Left renal cortex interstitium (tissue), 4 donors: ENCODE results near the gene BIVM. TPM values are rescaled to one million over a fixed set of nuclear protein-coding genes. Genes with fewer than 3 reads are reported as not detected.

Experiments used
- DNase-seq, 4 donors: peaks; one replicate each; pipeline ENCODE4 v3.0.0-alpha.2; 2013; ENCODE audit warnings: low read depth in 4 of 4, low spot score in 2 of 4, missing footprints in 1 of 4
- polyA plus RNA-seq, 4 donors: library from polyadenylated mRNA; unstranded; fragments of 120-200 nt; gene quantifications; one replicate each; pipeline ENCODE4 v1.2.1, GENCODE V29; 2013; ENCODE audit not compliant: insufficient read length in 4 of 4

Gene BIVM
- polyA plus RNA-seq, 4 donors, result 41.3 to 78.9 (median 53.1) TPM

DNA sequence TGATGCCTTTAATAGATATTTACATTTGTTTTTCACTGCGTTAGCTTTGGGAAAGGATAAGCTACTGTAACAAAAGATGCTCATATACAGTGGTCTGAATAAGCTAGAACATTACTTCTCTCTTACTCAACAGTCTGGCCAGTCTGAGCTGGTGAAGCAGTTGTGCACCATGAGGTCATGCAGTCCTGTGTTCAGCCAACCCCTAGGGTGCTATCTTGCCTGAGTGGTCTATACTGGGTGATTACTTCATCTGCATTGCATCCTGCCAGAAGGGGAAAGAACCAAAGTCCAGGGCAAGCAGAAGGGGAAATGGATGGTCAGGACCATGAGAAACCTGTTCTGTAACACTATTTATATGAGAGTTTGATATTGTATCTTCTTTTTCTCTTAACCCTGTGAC lies 78.4 kb downstream of the BIVM start:
- no peak for DNase-seq

DNA sequence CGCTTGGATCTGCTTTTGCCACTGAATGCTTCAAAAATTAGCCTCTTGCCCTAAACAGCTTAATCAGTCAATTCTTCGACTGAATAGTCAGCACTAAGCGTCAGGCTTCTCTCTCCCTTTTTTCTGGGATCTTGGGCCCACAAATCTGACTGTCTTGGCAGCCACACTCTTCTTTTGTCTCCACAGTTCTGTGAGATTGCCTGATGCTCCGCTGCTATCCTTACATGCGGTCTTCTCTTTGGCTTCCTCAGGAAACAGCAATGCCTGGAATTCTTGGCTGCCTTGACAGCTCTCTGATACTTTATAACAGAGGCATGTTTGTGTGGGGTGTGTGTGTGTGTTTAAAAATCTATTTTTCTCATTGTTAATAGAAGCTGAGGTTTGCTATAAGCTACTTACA lies 79.6 kb downstream of the BIVM start:
- DNase-seq, result no peak

DNA sequence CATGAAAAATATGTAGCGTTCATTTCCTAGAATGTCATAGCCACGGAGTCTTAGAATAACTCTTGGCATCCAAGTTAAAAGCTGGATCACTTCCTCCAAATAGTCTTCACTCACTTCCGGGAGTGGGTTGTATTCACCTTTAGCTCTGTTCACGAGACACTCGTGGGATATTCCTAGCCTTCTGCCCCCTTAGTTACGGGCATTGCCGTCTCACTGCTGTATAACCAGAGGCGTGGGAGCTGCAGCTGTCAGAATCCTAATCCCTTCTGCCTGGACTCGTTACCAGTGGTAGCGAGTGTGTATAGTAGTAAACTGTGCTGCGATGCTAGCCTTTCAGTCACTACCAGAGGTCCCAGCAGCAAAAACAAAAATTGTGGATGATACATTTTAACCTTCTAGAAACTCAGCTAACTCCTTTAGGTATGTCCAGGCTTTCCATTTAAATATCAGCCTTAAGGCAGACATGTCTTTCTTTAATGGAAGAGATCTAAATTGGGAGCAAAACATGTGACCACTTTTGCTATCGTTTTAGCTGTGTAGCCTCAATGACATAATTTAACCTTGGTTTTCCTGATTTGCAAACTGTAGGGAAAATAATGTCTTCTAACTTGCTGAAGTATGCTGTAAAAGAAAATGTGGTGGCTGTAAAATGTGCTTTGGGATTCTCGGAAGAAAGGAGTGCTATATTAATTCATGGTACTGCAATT lies 81.0 kb downstream of the BIVM start:
- no peak for DNase-seq

DNA sequence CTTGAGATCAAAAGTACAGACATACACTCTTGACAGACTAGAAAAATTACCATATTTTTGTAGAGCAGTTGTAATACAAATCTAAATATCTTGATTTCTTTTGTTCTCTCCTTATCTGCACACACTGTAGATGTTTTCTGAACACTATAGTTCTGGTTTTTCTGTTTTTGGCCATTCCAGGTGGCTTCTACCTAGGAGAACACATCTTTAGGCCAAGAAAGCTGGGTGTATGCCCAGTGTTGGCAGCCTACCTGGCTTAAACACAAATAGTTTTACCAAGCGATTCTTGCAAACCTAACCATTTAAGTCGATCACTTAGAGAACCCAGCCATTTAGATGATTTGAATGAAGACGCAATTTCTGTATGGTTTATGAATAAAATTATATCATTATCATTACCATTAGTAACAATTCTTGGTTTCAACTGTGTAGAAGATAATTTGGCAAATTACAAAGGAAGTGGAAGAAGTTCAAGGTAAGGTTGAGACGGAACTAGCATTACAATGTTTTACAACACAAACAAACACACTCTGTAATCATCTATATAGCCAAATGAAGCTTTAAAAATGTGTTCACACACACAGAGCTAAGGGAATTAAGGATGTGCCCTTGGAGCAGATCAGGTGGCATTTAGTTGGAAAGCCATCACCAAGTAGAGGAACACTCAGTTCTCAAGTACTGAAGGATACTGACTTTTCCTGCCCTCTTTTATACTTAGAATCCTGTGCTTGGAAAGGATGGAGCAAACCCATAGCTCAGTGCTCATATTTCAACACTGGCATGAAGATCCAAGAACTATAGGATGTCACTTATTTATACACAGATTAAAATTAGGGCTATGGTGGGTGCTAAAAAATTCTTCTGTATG lies 83.1 kb downstream of the BIVM start:
- DNase-seq, result no peak

Other genes starting within 250 kb of the BIVM start
- gene TPP2, start 202.1 kb upstream of the BIVM start, polyA plus RNA-seq, result 10 to 100 TPM; 49.7 to 67.0 (median 58.6) TPM
- under 1 TPM; 0.49 to 0.64 (median 0.54) TPM for gene METTL21C, start 104.1 kb upstream of the BIVM start, polyA plus RNA-seq
- 10 to 100 TPM; 29.6 to 33.1 (median 31.7) TPM for gene TEX30, start 25.3 kb upstream of the BIVM start, polyA plus RNA-seq
- gene POGLUT2, start 143 bp upstream of the BIVM start, polyA plus RNA-seq, result 10 to 100 TPM; 46.2 to 53.5 (median 47.6) TPM
- 10 to 100 TPM; 67.8 to 94.6 (median 79.6) TPM for gene ERCC5, start 46.9 kb downstream of the BIVM start, polyA plus RNA-seq